Glutamatergic neuron (in vitro differentiated cells): ENCODE results near the gene ARID4B. TPM values are rescaled to one million over a fixed set of nuclear protein-coding genes. Genes with fewer than 3 reads are reported as not detected.
A peak's percentile ranks its signal among the peaks of the same experiment; 100 is the strongest.

Experiments
- DNase-seq: peaks from one replicate; pipeline ENCODE4 v3.0.0; 2022
- H3K27ac Mint-ChIP-seq: one replicate; pipeline ENCODE4 v1.8.0; 2020; ENCODE audit warnings: mild to moderate bottlenecking, mixed read lengths, inconsistent platforms; ENCODE audit not compliant: unreplicated experiment
- H3K27me3 Mint-ChIP-seq: one replicate; pipeline ENCODE4 v1.8.0; 2020; ENCODE audit warnings: mild to moderate bottlenecking, moderate library complexity, mixed read lengths, inconsistent platforms; ENCODE audit not compliant: unreplicated experiment
- H3K36me3 Mint-ChIP-seq: one replicate; pipeline ENCODE4 v1.8.0; 2020; ENCODE audit warnings: mild to moderate bottlenecking, mixed read lengths, inconsistent platforms; ENCODE audit not compliant: unreplicated experiment
- H3K4me1 Mint-ChIP-seq: one replicate; pipeline ENCODE4 v1.8.0; 2020; ENCODE audit warnings: mild to moderate bottlenecking, low read depth, mixed read lengths, inconsistent platforms; ENCODE audit not compliant: unreplicated experiment
- H3K4me3 Mint-ChIP-seq: one replicate; pipeline ENCODE4 v1.8.0; 2020; ENCODE audit warnings: mild to moderate bottlenecking, mixed read lengths, inconsistent platforms; ENCODE audit not compliant: unreplicated experiment
- H3K9me3 Mint-ChIP-seq: one replicate; pipeline ENCODE4 v1.8.0; 2020; ENCODE audit warnings: mild to moderate bottlenecking, moderate library complexity, mixed read lengths, inconsistent platforms; ENCODE audit not compliant: unreplicated experiment
- CTCF ChIP-seq: fragments of 200-600 bp; sonication (generic); IDR thresholded peaks from one replicate; pipeline ENCODE4 v1.5.0; 2021; ENCODE audit not compliant: partially characterized antibody, unreplicated experiment
- total RNA-seq: library from RNA; stranded (reverse); fragmentation: NEBNext Ultra II Directional; extraction: Animal tissue kit (Norgen Biotek cat#: 25700); gene quantifications from one replicate; pipeline ENCODE4 v1.2.1, GENCODE V29; 2021; ENCODE audit not compliant: unreplicated experiment

ARID4B gene
- total RNA-seq, 1 donor from 2014 or later = 65.9 TPM

DNA sequence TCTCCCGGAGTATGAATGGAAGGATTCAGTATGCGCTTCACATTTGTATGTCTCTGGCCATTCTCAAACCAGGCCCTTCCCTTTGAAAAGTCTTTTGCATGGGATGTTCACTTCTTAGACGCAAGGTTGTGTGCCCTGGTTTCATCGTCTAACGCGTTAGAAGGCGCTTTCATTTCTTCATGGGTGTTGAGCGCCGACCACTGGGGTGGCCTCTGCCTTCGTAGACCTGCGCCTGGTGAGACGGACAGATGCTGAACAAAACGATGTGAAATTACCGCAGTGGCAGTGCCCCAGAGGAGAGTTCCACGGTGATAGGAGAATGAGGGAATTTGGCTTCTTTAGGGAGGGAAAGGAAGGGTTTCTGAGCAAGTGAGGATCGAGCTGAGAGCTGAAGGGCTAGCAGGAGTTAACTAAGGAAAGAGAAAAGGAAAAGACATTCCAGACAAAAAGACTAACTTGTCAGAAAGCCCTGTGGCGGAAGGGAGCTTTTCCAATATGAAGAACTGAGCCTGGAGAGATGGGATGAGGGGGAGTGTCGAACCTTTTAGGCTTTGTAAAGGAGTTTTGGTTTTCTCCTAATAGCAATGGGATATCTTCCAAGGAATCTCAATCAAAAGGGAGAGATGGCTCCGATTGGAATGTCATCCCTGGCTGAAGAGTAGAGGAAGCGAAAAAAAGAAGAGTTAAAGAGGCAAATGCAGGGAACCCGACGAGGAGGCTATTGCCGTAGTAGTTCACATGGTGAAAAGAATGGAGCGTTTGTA is 1.3 kb upstream of the ARID4B start:
- Mint-ChIP-seq H3K27ac (no peak overlapping the region), H3K4me1 (peaks cover 22% of the 10 kb centered on the region), H3K9me3 (peaks cover 5% of the 10 kb centered on the region), H3K27me3 (peaks cover 7% of the 10 kb centered on the region), H3K36me3 (no peaks in the 10 kb centered on the region), H3K4me3 (no peak overlapping the region)
- no peak for TF ChIP-seq CTCF
- DNase-seq = peak; percentile 35

GRCh38 chr1:235328271-235329138 is 526 bp upstream of the ARID4B start, which contains the start of gene GGPS1:
Gene GGPS1, plus strand, starts transcription at chr1:235328570. Its CDS starts 6,695 bp downstream, at chr1:235335265.
- H3K36me3 Mint-ChIP-seq = no peaks in the 10 kb centered on the region
- peak within 1 kb of the TSS; percentile 90 for H3K27ac Mint-ChIP-seq
- no peak for TF ChIP-seq CTCF
- DNase-seq = peak; percentile 97
- H3K4me1 Mint-ChIP-seq = peaks cover 22% of the 10 kb centered on the region
- peaks cover 7% of the 10 kb centered on the region for H3K27me3 Mint-ChIP-seq
- no peak within 1 kb of the TSS for H3K4me3 Mint-ChIP-seq
- H3K9me3 Mint-ChIP-seq = peaks cover 5% of the 10 kb centered on the region

DNA sequence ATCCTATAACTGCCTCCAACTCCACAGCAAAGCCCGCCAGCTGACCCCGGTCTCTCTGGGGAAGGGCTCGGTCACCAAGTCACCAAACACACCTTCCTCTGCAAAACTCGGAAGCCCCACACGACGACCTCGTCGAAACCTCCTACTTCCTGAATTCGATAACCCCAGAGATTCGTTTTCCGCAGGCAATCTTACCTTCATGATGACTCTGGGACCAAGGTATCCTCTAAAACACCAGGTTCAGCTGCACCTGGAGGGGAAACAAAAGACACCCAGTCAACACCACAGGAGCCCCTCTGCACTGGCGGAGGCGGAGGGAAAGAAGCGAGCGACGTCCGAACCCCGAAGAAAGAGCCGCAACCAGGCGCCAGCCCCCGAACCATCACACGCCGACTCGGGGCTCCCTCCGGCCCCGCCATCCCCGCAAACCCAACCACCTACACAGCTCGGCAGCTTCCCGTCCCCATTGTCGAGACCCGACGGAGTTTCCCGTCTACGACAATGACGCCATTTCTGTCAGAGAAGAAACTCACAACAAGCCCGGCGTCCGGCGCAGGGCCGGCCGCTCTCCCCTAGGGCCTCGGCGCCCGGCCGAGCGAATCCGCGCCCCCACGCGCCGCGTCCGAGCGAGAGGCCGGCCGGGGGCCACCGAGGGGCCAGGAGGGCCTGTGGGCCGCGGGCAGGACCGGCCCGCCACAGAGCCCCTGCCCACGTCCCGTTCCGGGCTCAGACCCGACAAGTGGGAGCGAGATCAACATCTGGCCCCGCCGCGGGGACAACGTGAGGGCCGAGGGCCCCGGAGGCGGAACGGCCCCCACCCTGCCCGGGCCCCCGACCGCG is 1.0 kb downstream of the ARID4B start:
- TF ChIP-seq CTCF = no peak
- peaks cover 25% of the 10 kb centered on the region for H3K4me1 Mint-ChIP-seq
- DNase-seq = peak; percentile 68
- peaks cover 5% of the 10 kb centered on the region for H3K9me3 Mint-ChIP-seq
- H3K36me3 Mint-ChIP-seq = no peaks in the 10 kb centered on the region
- peak overlapping the region; percentile 93 for H3K27ac Mint-ChIP-seq
- peak overlapping the region; percentile 98 for H3K4me3 Mint-ChIP-seq
- H3K27me3 Mint-ChIP-seq = peaks cover 7% of the 10 kb centered on the region

DNA sequence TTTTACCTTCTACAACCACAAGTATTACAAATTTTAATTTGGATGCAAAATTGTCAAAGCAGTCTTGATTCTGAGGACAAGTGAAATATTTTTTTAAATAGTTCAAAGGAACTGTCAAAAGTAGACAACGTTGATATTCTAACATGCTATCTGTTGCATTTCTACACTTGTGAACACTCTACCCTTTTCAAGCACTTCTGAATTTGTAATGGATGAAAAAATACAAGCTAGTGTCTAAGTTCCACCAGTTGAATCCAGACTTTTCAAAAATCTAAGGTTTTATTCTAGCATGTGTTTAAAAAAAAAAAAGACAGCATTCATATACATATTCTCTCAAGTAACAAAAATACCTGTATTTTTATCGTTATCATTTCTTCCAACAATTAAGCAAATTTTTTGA is 2.1 kb downstream of the ARID4B start:
- Mint-ChIP-seq H3K9me3 (peaks cover 5% of the 10 kb centered on the region), H3K36me3 (no peaks in the 10 kb centered on the region), H3K4me3 (peak overlapping the region; percentile 98), H3K27ac (peak overlapping the region; percentile 90), H3K27me3 (peaks cover 6% of the 10 kb centered on the region), H3K4me1 (peaks cover 21% of the 10 kb centered on the region)
- no peak for DNase-seq
- TF ChIP-seq CTCF = no peak
